GM12878 (cell line): Measurements from ENCODE around the gene SLC31A2. TPM values are rescaled to one million over a fixed set of nuclear protein-coding genes. Genes with fewer than 3 reads are reported as not detected.
"Not testable (repeated sequence)": the region's sequence is repeated elsewhere in the genome, so short reads cannot be mapped to it uniquely, and the experiment has no call there.

ENCODE experiments used
- ATAC-seq: fragments of 200-7000 bp; cut with Tn5 transposase; 3 replicates; pipeline ENCODE4 v1.9.1; 2020; ENCODE audit warnings: mild to moderate bottlenecking, moderate library complexity
- BruUV-seq: library from RNA; stranded (reverse); fragments of 400-500 nt; replicated peaks from 2 replicates; lab custom pipeline; 2021; lab: Mats Ljungman, UMichigan
- CTCF ChIA-PET: fragments of 300-600 bp; sonication (Branson Sonifier 250); formaldehyde crosslinking; extraction: SDS; loops from one replicate; lab custom pipeline; 2021; ENCODE audit warnings: inconsistent platforms; lab: Yijun Ruan, JAX
- POLR2A ChIA-PET: fragments of 350-600 bp; formaldehyde crosslinking; extraction: SDS; loops from one replicate; lab custom pipeline; 2021; ENCODE audit warnings: inconsistent platforms; lab: Charles Lee
- RAD21 ChIA-PET: fragments of 300-600 bp; sonication (Branson Sonifier 250); formaldehyde crosslinking; loops from one replicate; lab custom pipeline; 2023; ENCODE audit warnings: antibody characterized with exemption; ENCODE audit not compliant: unreplicated experiment; lab: Charles Lee
- SMC1A ChIA-PET: fragments of 300-600 bp; sonication (Branson Sonifier 250); formaldehyde crosslinking; loops from one replicate; lab custom pipeline; 2023; ENCODE audit not compliant: unreplicated experiment, uncharacterized antibody; lab: Charles Lee
- DNase-seq: peaks from one replicate; pipeline ENCODE4 v3.0.0-alpha.2; 2011; ENCODE audit warnings: low read depth, low spot score
- FAIRE-seq: peaks from 3 replicates; lab custom pipeline; 2011; peaks lifted over from hg19 to GRCh38; lab: Jason Lieb, UNC
- H2AFZ ChIP-seq: 2 replicates; pipeline ENCODE4 v1.6.0; 2011; ENCODE audit warnings: low read depth, low read length, control low read depth; ENCODE audit not compliant: control insufficient read depth
- H3K27ac ChIP-seq: 2 replicates; pipeline ENCODE4 v1.5.1; 2011; ENCODE audit warnings: control low read depth; ENCODE audit not compliant: control insufficient read depth, insufficient read depth
- H3K27me3 ChIP-seq, 2 experiments: replicated peaks in 1 of 2; 2 replicates each; pipeline versions ENCODE4 v1.6.0 to v1.6.1; 2011; ENCODE audit warnings: low read length in 1 of 2; ENCODE audit not compliant: control insufficient read depth in 2 of 2, insufficient read depth in 2 of 2
- H3K36me3 ChIP-seq, 2 experiments: 2 replicates each; pipeline ENCODE4 v1.5.1; 2011; ENCODE audit warnings: low read length in 1 of 2; ENCODE audit not compliant: control insufficient read depth in 2 of 2, insufficient read depth in 2 of 2
- H3K4me1 ChIP-seq: 2 replicates; pipeline ENCODE4 v1.6.1; 2011; ENCODE audit warnings: mild to moderate bottlenecking, low read length, moderate library complexity, mixed read lengths; ENCODE audit not compliant: control insufficient read depth, insufficient read depth
- H3K4me2 ChIP-seq: 2 replicates; pipeline ENCODE4 v1.6.0; 2011; ENCODE audit warnings: control low read depth; ENCODE audit not compliant: control insufficient read depth, insufficient read depth
- H3K4me3 ChIP-seq: fragments of 200-600 bp; sonication (generic); 2 replicates; pipeline ENCODE4 v1.5.1; 2016
- H3K79me2 ChIP-seq: 2 replicates; pipeline ENCODE4 v1.6.0; 2011; ENCODE audit warnings: low read length; ENCODE audit not compliant: control insufficient read depth, insufficient read depth
- H3K9ac ChIP-seq: 2 replicates; pipeline ENCODE4 v1.8.0; 2011; ENCODE audit warnings: low read length, control low read depth, mixed read lengths; ENCODE audit not compliant: control insufficient read depth, insufficient read depth
- H3K9me3 ChIP-seq: replicated peaks from 3 replicates; pipeline ENCODE4 v1.5.1; 2011; ENCODE audit warnings: mild to moderate bottlenecking, low read length; ENCODE audit not compliant: control insufficient read depth, insufficient read depth
- H4K20me1 ChIP-seq: 2 replicates; pipeline ENCODE4 v1.6.0; 2011; ENCODE audit not compliant: control insufficient read depth, insufficient read depth
- BACH1 ChIP-seq: fragments of 450-650 bp; IDR thresholded peaks from 2 replicates; pipeline ENCODE4 v1.6.1; 2017; ENCODE audit warnings: mild to moderate bottlenecking, borderline replicate concordance
- CHD4 ChIP-seq: fragments of 200-600 bp; sonication (generic); IDR thresholded peaks from 2 replicates; pipeline ENCODE4 v1.6.1; 2016; ENCODE audit warnings: mild to moderate bottlenecking
- IRF4 ChIP-seq: IDR thresholded peaks from 2 replicates; pipeline ENCODE4 v1.6.1; 2011; ENCODE audit warnings: low read depth, low read length
- KAT2A ChIP-seq: conservative IDR thresholded peaks from 2 replicates; pipeline ENCODE4 v1.6.1; 2011; ENCODE audit warnings: low read depth, low read length; ENCODE audit not compliant: control insufficient read depth
- TAF1 ChIP-seq: IDR thresholded peaks from 2 replicates; pipeline ENCODE4 v1.6.1; 2011; ENCODE audit warnings: mild to moderate bottlenecking, low read depth, low read length, borderline replicate concordance
- ZBED1 ChIP-seq: IDR thresholded peaks from 2 replicates; pipeline ENCODE4 v1.6.1; 2016; ENCODE audit warnings: borderline replicate concordance
- ZBTB11 ChIP-seq: fragments of 450-650 bp; formaldehyde crosslinking; IDR thresholded peaks from 2 replicates; pipeline ENCODE4 v1.5.0; 2022; ENCODE audit warnings: mild to moderate bottlenecking, missing genetic modification characterization
- ZBTB4 ChIP-seq: fragments of 450-650 bp; formaldehyde crosslinking; IDR thresholded peaks from 2 replicates; pipeline ENCODE4 v1.4.0; 2022; ENCODE audit warnings: mild to moderate bottlenecking, moderate library complexity
- ZNF24 ChIP-seq: fragments of 450-650 bp; IDR thresholded peaks from 2 replicates; pipeline ENCODE4 v1.6.1; 2017; ENCODE audit warnings: antibody characterized with exemption, mild to moderate bottlenecking
- WGBS: methylation state at CpG from one replicate; pipeline ENCODE4 v1.1.6; 2016; ENCODE audit warnings: low lambda C conversion rate; ENCODE audit not compliant: insufficient replicate concordance, insufficient coverage; ENCODE audit errors: missing lambda C conversion rate; 5-methylcytosine and 5-hydroxymethylcytosine counted together
- in situ Hi-C: fragments of 300-500 bp; cut with MboI; formaldehyde crosslinking; loops from 9 replicates; pipeline ENCODE4 v1.14.3; 2018; ENCODE audit warnings: mixed read lengths
- intact Hi-C: fragments of 100-400 bp; cut with micrococcal nuclease; formaldehyde crosslinking; loops from one replicate; pipeline ENCODE4 v1.14.2; 2022; ENCODE audit not compliant: unreplicated experiment
- polyA plus RNA-seq, 11 experiments: library from polyadenylated mRNA; depleted of rRNA in 4 of 11; unstranded in 6 of 11; stranded (reverse) in 5 of 11; fragments of >200 nt; fragmentation: Nextera tagmentation in 4 of 11; fragmentation: Illumina TruSeq in 1 of 11; extraction: Ambion mirVana in 4 of 11; extraction: Trizol in 1 of 11; gene quantifications; 1 replicate in 1 of 11; 2 replicates in 10 of 11; pipeline versions ENCODE4 v1.2.1 to v1.2.3, GENCODE V29; 2011 to 2016; ENCODE audit warnings: inconsistent platforms in 2 of 11, missing spikeins in 2 of 11, low read depth in 1 of 11
- total RNA-seq, 4 experiments: library from RNA; depleted of rRNA in 3 of 4; stranded (reverse); fragments of >200 nt in 3 of 4; fragmentation: Illumina TruSeq in 1 of 4; extraction: Trizol in 1 of 4; gene quantifications; 2 replicates each; pipeline versions ENCODE4 v1.2.1 to v1.2.3, GENCODE V29; 2013 to 2021

Gene SLC31A2
- total and polyA plus RNA-seq, 10 of the 15 experiments (the other 5 are each of a cell fraction or from before 2014, with no cell fraction given): 0.09 to 1.9 (median 0.93) TPM

- TF ChIP-seq ZBTB11: no peak
- no peak for TF ChIP-seq CHD4
- TF ChIP-seq KAT2A: no peak
- no peak for TF ChIP-seq BACH1
- TF ChIP-seq ZBED1: no peak
- TF ChIP-seq ZNF24: no peak
- TF ChIP-seq TAF1: no peak
- no peak for TF ChIP-seq IRF4
- no peak for TF ChIP-seq ZBTB4 (CRISPR knock-in tag)
Measured at GRCh38 chr9:113139953-113140352, 10.9 kb upstream of the SLC31A2 start (continued).

GRCh38 chr9:113140896-113141295 lies 9.9 kb upstream of the SLC31A2 start:
- H3K79me2 ChIP-seq, SMC1A ChIA-PET, ATAC-seq, H3K4me3 ChIP-seq, BruUV-seq, FAIRE-seq, H3K27me3 ChIP-seq, H3K4me1 ChIP-seq, H3K9ac ChIP-seq, DNase-seq, H4K20me1 ChIP-seq, H3K9me3 ChIP-seq, H3K4me2 ChIP-seq, in situ Hi-C loops, H3K36me3 ChIP-seq, POLR2A ChIA-PET, H3K27ac ChIP-seq, CTCF ChIA-PET, RAD21 ChIA-PET, H2AFZ ChIP-seq, intact Hi-C loops: not testable (repeated sequence)
- WGBS: 55% methylated on average over 9 of the region's 9 CpGs
